Activated CD4-positive, alpha-beta T cell treated with anti-CD3 and anti-CD28 coated beads, Interleukin-2, Interleukin-4, amounts not matched to agents 100 ng/mL and 50 ng/mL, durations not matched to agents 16 hours and 8 hours (primary cell): ENCODE measurements around the gene FBXO48.

Experiments used
- DNase-seq: peaks from one replicate; pipeline ENCODE4 v3.0.0-alpha.2; 2020; ENCODE audit warnings: low spot score

FBXO48 gene

DNA sequence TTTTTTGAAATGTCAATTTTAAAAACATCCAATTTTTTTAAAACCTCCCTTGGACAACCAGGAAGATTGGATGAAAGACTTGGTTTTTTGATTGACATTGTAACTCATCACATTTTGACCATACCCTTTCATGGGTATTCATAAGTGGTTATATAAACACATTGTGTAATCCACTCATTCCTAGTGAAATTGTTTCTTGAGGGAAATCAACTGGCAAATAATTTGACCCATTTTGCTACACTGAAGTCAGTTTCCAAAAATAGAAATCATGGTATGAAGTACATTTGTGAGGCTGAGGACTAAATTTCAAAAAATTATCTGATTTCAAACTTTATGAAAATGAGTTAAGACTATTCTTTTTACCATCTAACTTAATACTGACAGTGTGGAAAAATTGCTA, 31.5 kb downstream of the FBXO48 start:
- no peak for DNase-seq

DNA sequence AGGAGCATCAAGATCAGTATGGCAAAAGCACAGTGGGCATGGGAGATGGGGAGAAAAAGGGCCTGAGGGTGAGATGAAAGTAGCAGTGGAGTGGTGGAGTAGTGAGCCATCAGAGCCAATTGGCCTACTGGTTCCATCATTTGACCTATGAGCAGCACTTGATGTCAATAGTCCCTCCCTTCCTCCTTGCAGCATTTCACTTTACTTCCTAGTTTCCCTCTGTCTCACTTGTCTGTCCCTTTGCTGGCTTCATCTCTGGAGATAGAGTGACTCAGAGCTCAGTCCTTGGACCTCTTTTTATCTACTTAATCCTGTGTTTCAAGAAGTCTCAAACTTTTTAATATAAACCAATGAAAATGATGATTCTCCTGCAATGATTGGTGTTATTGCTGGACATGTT, 32.1 kb downstream of the FBXO48 start:
- no peak for DNase-seq

DNA sequence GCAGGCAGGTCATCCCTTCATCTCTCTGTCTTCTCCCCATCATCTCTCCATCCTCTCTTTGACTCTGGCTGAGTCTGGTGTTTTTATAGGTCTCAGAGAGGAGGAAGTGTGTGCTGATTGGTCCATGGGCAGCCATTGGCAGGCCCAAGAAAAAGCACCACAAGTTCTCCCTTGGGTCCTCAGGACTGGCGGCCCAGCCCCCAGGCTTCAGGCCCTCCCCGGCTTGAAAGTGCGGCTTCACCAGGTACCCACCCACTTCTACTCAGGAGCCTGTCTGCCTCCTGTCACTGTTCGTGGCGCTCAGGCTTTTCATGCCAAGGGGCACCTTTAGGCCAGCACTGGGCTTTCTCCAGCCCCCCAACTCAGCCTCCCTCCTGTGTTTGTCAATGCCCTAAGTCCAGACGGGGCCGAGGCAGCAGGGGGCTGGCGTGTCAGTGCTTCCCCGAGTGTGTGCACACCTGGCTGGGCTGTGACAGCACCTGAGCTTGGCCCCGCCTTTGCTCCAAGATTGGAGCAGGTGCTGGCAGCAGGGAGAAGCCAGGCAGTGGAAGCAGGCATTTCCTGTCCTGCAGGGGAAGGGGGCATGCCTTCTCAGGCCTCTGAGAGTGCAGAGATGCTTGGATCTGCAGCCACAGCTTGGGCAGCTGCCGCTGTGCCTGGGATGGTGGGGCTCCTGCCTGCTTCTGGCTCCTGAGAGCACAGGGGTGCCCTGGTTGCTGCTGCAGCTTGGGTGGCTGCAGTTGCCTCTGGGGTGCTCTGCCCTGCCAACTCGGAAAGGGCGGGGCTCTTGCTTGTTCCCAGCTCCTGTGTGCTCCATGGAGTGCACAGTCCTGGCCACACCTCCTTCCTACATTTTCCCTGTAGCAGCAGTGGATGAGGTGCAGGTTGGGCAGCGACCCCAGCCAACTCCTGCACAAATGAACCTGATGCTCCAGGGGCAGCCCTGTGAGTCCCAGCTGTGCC, 34.1 kb downstream of the FBXO48 start:
- DNase-seq = no peak

DNA sequence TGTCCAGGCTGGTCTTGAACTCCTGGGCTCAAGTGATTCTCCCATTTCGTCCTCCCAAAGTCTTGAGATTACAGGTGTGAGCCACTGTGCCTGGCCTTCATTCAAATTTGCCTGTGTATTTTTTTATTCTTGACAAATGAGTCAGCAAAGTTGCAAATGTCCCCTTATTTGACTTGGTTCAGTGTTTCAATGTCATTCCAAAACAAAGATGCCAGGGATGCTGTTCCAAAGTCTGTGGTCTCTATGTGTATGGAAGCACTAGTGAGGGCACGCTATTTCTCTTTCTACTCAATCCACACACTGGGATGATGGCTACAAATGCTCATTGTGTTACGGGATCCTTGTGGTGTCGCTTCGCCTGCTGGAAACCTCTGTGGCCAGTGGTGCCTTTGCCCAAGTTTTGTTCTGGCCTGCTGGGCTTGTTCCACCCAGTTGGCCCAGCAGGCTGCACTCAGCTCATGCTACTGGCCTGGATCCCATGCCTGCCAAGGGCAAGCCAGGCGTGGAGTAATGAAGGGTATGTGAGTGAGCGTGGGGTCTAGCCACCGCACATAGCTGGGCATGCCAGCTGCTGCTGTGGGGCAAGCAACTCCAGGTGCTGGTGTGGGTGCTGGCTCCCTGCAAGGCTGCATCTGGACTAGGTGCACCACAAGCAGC, 35.6 kb downstream of the FBXO48 start:
- DNase-seq = no peak

DNA sequence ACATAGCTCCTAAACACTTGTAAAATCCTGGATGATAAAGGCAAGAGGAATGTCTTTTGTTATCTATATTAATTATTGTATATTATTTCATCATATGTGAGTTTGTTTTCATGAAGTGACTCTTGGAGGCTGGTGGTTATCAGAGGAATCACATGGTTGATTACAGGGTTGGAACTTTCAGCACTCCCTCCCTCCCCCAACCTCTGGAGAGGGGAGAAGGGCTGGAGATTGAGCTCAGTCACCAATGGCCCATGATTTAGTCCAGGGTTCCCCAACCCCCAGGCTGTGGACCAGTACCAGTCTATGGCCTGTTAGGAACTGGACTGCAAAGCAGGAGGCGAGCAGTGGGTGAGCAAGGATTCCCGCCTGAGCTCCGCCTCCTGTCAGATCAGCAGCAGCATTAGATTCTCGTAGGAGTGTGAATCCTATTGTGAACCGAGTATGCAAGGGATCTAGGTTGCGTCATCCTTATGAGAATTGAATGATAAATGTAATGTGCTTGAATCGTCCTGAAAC, 37.7 kb downstream of the FBXO48 start:
- no peak for DNase-seq

DNA sequence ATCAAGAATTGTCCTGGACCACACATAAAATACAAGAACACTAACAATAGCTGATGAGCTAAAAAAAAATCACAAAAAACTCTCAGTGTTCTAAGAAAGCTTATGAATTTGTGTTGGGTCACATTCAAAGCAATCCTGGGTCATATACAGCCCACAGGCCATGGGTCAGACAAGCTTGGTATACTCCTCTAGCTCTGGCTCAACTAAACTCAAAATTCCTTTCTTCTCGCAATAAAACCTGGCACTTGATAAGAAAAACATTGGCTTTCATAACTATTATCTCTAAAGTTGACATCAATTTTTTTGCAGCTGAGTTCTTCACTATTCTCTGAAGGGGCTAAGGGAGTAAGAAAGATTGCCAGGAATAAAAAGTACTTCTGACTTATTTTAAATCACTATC, 38.3 kb downstream of the FBXO48 start:
- DNase-seq = no peak

DNA sequence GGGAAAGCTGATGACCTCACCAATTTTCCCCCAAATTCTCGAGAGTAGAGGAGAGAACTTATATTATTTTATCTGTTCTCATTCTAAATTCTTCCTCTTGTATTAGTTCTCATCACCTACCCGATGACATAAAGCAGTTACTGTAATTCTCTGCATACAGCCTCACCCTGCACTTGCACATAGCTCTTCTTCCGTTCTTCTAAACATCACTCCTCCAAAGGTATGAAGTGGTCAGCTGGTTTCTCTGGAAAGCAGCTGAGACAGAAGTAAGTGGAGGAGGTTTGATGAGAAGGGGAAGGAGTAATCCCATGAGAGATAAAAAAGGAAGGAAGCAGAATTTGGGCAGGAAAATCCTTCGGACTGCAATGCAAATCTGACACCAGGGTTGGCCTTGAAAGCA, 39.0 kb downstream of the FBXO48 start:
- no peak for DNase-seq

DNA sequence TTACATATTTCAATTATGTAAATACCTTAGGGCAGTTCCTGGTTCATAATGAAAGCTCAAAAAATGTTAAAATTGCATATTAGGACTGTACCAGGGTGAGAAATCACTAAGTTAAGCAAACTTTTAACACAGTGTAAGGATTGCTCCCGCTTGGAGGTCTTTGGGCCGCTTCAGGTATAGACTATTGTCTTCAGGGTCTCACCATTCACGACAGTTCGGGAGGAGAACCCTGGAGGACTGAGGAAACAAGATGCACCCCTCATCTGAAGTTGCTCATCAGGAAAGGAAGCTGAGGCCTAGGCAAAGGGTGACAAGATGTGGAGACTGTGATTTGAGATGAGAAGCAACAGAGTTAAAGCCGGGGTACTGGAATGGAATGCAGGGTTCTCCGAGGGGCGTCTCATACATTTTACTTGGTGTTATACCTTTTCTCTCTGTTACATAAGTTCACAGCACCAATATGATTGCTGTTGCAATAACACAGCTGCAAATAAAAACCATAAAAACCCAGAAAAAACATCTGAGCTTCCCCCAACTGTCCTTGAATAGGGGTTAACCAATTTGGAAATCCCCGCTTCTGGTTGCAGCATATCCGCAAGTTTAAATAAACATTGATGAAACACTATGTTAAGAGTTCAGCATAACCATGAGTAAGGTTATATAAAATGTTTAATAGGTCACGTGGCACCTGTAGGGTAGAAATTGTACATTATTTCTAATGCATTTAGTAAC, 40.1 kb downstream of the FBXO48 start:
- DNase-seq = peak; percentile 40

DNA sequence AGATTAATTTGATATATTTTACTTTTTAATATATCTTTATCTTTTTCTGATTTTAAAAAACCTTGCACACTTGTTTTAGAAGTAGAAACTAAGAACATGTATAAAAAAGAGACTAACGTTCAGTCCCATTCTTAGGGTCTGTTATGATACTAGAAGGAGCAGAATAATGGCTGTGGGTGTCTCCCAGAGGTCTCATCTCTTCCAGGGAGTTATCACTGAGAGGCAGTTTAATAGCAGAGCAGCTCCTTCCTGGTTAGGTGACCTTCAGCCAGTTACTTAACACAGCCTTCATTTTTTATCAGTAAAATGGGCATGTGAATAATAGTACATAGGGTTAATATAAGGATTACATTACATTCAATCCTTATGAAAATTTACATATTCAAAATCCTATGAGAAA, 40.6 kb downstream of the FBXO48 start:
- no peak for DNase-seq

DNA sequence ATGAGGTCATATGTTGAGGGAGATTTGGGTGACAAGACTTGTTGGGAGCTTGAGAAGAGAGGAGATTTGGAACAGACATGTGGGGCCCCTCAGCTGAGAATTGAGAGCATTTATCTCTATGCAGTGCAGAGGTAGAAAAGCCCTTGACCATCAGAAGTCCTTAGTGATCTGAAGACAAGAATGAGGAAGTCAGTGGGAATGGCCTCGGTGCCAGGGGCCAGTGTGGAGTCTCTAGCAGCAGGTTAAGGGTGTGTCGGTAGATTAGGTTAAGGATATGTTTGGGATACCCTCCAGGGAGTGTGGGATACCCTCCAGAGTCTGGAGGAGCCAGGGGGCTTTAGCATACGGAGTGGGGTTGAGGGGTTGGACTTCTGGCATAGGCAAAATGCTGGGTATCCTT, 41.6 kb downstream of the FBXO48 start:
- no peak for DNase-seq

DNA sequence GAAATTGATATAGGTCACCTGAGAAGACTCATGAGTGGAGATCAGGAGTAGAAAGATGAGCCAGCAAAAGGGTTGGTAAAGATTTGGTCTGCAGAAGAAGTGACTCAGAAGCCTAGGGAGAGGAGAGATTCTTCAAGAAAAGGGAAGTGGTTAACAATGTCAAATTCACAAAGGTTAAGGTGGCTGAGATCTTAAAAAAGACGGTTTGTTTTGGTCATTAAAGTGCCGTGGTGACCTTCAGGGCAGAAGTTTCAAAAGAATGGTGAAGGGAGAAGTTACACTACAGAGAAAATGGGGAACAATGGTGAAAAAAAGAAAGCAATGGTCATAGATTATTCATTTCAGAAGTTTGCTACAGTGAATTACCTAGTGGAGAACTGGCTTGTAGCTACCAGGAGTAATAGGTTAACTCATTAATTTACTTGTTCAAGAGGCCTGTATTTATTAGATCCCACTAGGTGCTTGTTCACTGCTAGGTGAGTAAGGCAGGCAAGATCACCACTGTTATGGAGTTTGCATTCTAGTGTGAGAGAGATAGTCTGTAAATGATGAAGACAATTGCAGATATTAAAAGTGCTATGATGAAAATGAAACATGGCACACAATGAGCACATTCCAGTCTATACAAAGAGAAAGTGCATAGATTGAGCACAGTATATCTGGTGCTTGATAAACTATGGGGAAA, 43.0 kb downstream of the FBXO48 start:
- peak; percentile 65 for DNase-seq

DNA sequence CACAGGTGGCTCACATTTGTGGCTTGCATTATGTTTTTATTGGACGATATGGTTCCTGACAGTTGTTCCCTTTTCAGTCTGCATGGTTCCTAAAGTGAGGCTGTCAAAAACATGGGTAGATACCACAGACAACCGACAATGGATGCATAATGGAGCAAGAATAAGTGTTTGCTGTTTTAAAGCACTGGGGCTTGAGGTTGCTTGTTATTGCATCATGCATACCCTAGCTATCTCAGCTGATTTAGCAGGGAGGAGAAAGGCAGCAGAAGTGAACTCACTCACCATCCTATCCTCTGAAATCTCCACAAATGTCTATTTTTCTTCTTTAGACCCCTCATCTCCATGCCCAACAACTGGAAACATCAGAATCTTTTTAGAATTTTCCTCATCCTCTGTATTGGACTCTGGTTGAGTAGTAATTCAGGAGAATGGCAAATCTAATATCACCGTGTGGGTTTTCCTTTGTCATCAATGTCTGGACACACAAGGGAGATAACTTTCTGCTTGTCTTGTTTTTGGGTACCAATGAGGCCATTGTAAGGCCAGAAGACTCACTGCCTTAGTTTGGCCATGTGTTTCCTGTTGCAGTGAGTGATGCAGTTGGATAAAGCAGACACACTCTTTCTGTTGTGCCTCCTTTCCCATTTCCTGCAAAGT, 46.7 kb downstream of the FBXO48 start:
- no peak for DNase-seq

DNA sequence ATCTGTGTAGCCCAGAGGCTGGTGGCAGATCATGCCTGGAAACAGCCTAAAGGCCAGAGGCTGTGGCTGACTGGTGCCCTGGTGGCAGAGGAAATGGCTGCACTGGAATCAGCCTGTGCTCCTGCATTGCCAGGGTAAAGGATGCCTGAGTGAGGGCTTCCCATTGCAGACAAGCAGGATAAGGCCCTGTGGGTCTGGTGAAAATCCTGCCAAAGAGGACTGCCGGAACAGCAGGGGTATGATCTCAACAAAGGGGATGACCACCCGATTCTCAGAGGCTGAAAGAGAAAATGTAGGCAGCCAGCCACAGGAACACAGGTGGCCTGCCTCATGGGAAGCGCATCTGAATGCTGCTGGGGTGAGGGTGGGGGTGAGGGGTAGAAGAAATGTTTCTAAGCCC, 48.2 kb downstream of the FBXO48 start:
- DNase-seq = no peak

DNA sequence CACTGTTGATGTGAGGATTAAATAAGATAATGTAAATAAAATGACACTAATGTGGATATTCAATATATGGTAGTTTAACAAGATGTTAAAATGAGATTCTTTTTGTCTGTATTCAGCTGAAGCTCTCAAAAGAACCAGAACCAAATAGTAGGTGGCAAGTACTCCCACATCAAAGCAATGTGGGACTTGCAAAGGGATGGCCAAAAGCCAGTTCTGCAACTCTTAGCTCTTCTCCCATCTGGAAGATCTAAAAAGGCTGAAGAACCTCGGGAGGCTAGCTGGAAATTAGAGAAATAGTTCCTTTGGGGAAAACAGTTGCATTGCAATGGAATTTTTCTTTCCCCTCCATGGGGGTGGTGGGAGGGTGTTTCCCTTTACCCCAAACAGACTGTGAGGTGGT, 48.7 kb downstream of the FBXO48 start:
- no peak for DNase-seq

DNA sequence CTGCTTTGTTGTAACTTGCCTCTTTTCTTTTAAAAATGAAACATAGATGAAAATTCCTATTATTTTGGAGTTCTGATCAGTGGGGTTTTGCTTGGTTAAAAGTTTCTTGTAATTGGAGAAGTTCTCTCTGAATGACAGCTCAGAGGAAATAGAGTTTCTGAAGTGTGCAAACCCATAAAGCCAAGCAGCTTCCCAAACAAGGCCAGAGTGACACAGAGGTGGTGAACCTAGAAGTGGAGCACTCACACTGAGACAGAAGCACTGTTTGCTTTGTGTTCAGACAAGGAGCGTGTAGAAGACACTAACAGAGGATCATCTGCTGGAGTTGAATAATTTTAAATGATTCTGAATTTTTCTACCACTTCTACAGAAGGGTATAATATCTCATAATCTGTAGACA, 49.2 kb downstream of the FBXO48 start:
- DNase-seq = no peak

DNA sequence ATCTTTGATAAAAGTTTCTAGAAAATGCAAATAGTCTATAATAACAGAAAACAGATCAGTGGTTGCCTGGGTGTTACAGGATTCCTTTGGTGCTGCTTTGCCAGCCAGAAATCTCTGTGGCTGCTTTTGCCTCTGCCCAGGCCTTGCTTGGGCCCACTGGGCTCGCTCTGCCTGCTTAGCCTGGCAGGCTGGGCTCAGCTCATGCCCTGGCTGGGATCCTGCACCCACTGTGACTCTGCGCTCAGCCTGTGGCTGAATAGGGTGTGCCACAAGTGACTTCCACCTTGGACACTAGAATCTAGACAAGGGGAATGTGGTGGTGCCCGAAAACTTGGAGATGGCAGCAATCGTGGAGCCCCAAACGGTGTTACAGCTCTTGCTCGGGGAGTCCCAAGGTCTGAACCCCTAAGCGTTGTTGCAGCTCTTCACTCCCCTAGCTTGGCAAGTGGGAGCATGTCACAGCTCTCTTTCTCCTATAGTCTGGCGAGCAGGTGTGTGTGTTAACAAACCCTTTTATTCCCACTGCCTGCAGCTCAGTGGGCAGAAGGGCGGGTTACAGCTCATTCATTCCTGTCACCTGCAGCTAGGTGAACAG, 50.9 kb downstream of the FBXO48 start:
- DNase-seq = no peak

DNA sequence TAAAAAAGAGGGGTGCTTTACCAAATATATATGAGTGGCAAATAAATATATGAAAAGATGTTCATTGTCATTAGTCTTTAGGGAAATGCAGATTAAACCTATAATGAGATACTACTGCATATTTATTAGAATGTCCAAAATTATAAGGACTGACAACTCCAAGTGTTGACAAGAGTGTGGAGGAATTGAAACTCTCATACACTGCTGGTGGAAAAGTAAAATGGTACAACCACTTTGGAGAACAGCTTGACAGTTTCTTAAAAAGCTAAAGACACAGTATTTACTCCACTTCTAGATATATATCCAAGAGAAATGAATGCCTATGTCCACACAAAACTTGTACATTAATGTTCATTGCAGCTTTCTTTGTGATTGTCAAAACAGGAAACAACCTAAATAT, 51.6 kb downstream of the FBXO48 start:
- no peak for DNase-seq

DNA sequence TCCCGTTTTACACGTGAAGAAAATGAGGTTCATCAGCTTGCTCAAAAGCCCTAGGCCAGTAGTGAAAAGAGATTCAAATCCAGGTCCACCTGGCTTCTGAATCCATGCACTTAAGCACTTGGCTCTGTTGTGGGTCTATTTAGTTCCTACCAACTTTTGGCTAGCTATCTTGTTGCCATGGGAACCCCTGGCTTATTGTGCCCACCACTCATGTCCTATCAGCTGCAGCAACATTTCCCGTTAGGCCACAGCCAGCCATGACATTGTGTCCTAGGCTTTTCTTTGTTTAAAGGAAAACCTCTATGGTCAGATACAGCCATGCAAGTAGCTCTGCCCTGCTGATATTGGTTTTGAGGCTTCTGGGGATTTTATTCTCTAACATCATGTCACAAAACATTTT, 52.2 kb downstream of the FBXO48 start:
- DNase-seq = no peak

DNA sequence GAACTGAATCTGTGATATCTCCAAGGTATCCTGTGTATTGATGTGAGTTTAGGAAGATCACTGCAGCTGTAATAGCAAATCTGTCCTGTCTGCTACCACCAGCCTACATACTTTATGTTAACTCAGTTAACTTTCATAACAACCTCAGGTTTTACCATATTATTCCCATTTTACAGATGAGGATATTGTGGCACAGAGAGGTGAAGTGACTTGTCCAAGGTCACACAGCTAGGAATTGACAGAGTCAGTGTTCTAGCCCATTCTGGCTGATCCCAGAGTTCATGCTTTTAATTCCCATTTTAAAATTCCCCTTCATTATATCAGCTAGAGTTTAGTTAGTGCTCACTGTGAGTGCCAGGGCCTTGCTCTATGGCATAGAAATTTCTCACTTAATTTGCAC, 52.6 kb downstream of the FBXO48 start:
- DNase-seq = no peak

DNA sequence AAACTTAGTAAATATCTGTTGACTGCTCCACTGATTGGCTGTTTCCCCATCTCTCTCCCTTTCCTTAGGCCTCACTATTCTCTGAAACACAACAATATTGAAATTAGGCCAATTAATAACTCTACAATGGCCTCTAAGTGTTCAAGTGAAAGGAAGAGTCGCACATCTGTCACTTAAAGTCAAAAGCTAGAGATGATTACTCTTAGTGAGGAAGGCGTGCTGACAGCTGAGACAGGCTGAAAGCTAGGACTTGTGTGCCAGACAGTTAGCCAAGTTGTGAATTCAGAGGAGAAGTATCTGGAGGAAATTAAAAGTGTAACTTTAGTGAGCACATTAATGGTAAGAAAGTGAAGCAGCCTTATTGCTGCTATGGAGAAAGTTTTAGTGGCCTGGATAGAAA, 53.6 kb downstream of the FBXO48 start:
- no peak for DNase-seq
